ENCODE data around the gene NMB.
"Not testable (repeated sequence)": the region's sequence is repeated elsewhere in the genome, so short reads cannot be mapped to it uniquely, and the experiment has no call there.

NMB gene

DNA sequence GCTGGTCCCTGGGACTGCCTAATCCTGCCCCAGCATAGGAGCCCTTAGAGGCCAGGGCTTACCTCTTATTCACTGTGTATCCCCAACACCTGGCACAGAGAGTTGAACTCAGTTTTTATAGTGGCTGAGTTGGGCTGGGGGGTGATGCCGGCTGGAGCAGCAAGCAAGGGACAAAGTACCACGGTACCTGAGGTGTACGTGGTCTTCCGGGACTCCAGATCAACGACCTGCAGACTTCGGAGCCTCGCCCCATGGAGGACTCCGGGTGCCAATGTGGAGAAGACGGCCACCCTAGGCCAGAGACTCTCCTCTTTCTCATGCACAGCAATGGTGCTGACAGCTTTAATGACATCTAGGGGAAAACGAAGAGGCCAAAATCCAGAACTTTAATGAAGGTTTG is 12.0 kb downstream of the NMB start:
- ATAC-seq (ENCODE audit: low read depth) (no peak), DNase-seq (ENCODE audit: low spot score in 2 of 2) (no peak)
- Mint-ChIP-seq H3K4me1 (peaks cover 12% of the 10 kb centered on the region), H3K9me3 (no peaks in the 10 kb centered on the region), H3K27ac (peak overlapping the region; percentile 35), H3K27me3 (no peaks in the 10 kb centered on the region), H3K36me3 (peaks cover 31% of the 10 kb centered on the region), H3K4me3 (no peak overlapping the region)

DNA sequence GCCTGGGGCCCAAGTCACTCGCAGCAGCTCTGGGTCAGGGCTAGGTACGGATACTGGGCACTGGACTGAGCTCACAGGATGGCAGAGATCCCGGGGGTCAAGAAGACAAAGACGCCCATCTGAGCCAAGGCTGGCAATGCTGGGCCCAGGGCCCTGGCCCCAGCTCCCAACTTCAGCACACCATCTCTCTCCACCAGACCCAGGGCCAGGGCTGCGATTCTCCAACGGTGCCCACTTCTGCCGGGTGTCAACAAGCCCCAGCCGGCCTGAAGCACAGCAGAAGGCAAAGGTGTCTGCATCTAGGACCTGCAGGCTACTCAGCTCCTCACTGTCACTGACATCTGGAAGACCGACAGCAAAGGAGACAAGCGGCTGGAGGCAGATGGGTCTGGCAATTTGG is 12.5 kb downstream of the NMB start:
- DNase-seq (ENCODE audit: low spot score in 2 of 2) (no peak), ATAC-seq (ENCODE audit: low read depth) (no peak)
- Mint-ChIP-seq H3K4me3 (no peak overlapping the region), H3K27me3 (no peaks in the 10 kb centered on the region), H3K9me3 (no peaks in the 10 kb centered on the region), H3K27ac (no peak overlapping the region), H3K36me3 (peaks cover 33% of the 10 kb centered on the region), H3K4me1 (peaks cover 12% of the 10 kb centered on the region)

DNA sequence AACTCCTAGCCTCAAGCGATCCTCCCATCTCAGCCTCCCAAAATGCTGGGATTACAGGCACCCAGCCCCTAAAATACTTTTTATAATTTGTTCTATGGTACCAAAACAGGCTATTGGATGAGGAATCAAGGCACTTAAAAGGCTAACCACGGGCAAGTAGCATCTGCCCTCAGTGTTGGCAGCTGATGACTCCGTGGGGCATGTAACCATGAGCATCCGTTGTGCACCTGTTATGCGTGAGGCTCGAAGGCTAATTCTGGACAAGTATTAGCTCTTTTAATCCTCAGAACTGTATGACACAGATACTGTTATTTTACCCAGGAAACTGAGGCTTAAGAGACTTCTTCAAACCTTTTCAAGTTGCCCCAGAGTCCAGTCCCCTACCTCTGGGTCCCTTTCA is 14.2 kb downstream of the NMB start:
- Mint-ChIP-seq H3K4me3 (no peak overlapping the region), H3K9me3 (no peaks in the 10 kb centered on the region), H3K4me1 (peaks cover 10% of the 10 kb centered on the region), H3K27ac (no peak overlapping the region), H3K27me3 (no peaks in the 10 kb centered on the region), H3K36me3 (peaks cover 36% of the 10 kb centered on the region)
- ATAC-seq (ENCODE audit: low read depth) (no peak), DNase-seq (ENCODE audit: low spot score in 2 of 2) (no peak)

DNA sequence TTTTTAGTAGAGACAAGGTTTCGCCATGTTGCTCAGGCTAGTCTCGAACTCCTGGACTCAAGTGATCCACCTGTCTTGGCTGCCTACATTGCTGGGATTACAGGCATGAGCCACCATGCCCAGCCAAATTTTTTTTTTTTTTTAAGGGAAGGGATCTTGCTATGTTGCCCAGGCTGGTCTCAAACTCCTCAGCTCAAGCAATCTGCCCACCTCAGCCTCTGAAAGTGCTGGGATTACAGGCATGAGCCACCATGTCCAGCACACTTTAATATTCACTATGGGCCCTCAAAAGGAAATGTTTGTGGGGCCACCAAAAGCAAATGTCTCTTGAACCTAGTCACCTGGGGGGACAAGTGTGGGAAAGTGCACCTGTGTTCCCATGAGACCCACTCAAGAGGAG is 15.4 kb downstream of the NMB start:
- DNase-seq (ENCODE audit: low spot score in 2 of 2); H3K27ac Mint-ChIP-seq; ATAC-seq (ENCODE audit: low read depth); H3K9me3 Mint-ChIP-seq; H3K4me3 Mint-ChIP-seq; H3K4me1 Mint-ChIP-seq; H3K27me3 Mint-ChIP-seq: not testable (repeated sequence)
- peaks cover 31% of the 10 kb centered on the region for H3K36me3 Mint-ChIP-seq

DNA sequence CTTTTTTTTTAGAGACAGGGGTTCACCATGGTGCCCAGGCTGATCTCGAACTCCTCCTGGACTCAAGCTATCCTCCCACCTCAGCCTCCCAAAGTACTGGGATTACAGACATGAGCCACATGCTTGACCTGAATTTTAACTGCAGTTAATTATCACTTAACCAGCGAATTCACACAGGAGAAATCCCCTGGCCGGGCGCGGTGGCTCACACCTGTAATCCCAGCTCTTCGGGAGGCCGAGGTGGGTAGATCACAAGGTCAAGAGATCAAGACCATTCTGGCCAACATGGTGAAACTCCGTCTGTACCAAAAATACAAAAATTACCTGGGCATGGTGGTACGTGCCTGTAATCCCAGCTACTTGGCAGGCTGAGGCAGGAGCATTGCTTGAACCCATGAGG is 16.1 kb downstream of the NMB start:
- H3K9me3 Mint-ChIP-seq; H3K27me3 Mint-ChIP-seq; ATAC-seq (ENCODE audit: low read depth); H3K4me1 Mint-ChIP-seq; DNase-seq (ENCODE audit: low spot score in 2 of 2); H3K4me3 Mint-ChIP-seq; H3K27ac Mint-ChIP-seq: not testable (repeated sequence)
- peaks cover 32% of the 10 kb centered on the region for H3K36me3 Mint-ChIP-seq

DNA sequence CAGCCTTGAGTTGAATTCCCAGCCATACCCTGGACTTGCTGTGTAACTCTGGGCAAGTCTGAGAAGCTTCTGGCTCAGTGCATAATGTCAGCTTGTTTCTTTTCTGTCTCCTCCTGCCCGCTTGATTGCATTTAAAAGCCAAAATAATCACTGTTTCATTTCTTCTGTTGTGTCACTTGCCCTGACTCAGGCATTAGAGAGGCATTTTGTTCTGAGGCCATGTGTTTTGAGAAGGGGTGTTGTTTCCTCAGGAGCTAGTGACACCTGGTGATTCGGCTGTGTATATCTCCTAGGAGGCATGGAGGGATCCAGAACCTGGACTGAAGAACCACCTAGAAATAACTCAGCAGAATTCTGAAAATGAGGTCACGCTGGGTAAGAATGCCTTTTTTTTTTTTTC is 19.9 kb downstream of the NMB start:
- Mint-ChIP-seq H3K36me3 (peaks cover 18% of the 10 kb centered on the region), H3K27ac (peak overlapping the region; percentile 35), H3K4me1 (peaks cover 18% of the 10 kb centered on the region), H3K27me3 (no peaks in the 10 kb centered on the region), H3K9me3 (no peaks in the 10 kb centered on the region), H3K4me3 (no peak overlapping the region)
- no peak for ATAC-seq (ENCODE audit: low read depth)
- no peak for DNase-seq (ENCODE audit: low spot score in 2 of 2)

DNA sequence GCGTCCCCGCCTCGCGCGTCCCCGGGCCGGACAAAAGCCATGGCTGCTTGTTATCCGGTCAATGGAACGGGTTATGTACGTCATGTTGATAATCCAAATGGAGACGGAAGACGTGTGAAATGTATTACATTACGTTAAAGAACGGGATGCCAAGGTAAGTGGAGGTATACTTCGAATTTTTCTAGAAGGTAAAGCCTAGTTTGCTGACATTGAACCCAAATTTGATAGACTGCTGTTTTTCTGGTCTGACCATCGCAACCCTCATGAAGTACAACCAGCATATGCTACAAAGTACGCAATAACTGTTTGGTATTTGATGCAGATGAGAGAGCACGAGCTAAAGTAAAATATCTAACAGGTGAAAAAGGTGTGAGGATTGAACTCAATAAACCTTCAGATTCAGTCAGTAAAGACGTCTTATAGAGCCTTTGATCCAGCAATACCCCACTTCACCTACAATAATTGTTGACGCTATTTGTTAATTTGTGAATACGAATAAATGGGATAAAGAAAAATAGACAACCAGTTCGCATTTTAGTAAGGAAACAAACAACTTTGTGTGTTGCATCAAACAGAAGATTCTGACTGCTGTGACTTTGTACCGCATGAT is 23.7 kb downstream of the NMB start:
- Mint-ChIP-seq H3K4me1 (peaks cover 28% of the 10 kb centered on the region), H3K27ac (peak overlapping the region; percentile 92), H3K4me3 (peak overlapping the region; percentile 98), H3K36me3 (peaks cover 8% of the 10 kb centered on the region), H3K27me3 (no peaks in the 10 kb centered on the region), H3K9me3 (no peaks in the 10 kb centered on the region)
- no peak for ATAC-seq (ENCODE audit: low read depth)
- DNase-seq (ENCODE audit: low spot score in 2 of 2), result no peak

DNA sequence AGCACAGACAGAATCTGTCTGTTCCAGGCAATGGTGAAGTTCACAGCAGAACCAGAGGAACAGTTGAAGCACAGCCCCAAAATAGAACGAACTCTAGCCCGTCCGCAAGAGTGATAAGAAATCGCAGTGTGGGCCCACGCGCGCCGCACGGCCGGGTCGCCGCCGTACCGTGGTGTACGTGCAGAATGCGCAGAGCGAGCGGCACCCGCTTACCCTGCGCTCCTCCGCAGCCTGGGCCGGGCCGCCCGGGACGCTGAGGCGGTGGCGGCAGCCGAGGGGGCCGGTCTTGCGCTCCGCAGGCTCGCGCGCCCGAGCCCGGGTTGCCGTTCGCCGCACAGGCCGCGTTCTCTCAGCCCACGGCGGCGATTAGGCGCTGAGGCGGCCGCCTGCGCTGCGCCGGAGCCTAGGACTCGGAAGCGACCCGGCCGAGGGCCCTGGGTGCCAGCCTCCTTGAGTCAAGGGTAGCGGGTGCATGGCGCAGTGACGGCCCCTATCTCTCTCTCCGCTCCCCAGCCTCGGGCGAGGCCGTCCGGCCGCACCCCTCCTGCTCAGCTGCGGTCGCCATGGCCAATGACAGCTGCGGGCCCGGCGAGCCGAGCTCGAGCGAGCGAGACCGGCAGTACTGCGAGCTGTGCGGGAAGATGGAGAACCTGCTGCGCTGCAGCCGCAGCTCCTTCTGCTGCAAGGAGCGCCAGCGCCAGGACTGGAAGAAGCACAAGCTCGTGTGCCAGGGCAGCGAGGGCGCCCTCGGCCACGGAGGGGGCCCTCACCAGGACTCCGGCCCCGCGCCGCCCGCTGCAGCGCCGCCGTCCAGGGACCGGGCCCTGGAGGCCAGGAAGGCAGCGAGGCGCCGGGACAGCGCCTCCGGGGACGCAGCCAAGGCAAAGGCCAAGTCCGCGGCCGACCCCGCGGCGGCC is 24.4 kb downstream of the NMB start:
- ATAC-seq (ENCODE audit: low read depth), result peak; percentile 61
- Mint-ChIP-seq H3K4me1 (peaks cover 28% of the 10 kb centered on the region), H3K27me3 (no peaks in the 10 kb centered on the region), H3K4me3 (peak overlapping the region; percentile 98), H3K36me3 (peaks cover 6% of the 10 kb centered on the region), H3K9me3 (no peaks in the 10 kb centered on the region), H3K27ac (peak overlapping the region; percentile 92)
- peak; percentile 60 to 68 for DNase-seq (ENCODE audit: low spot score in 2 of 2)

DNA sequence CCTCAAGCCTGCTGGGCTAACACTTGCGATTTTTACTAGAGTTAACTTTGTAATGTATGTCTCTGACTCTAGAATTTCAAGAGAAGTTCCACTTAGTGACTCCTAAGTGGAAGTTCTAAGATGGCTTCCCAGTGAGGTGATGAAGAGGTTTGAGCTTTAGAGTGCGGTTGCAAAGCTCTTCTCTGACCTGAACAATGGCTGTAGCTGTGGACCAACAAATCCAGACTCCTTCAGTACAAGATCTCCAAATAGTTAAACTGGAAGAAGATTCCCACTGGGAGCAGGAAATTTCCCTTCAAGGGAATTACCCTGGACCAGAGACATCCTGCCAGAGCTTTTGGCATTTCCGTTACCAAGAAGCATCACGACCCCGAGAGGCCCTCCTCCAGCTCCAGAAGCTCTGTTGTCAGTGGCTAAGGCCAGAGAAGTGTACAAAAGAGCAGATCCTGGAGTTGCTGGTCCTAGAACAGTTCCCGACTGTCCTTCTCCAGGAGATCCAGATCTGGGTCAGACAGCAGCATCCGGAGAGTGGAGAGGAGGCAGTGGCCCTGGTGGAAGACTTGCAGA is 26.2 kb downstream of the NMB start:
- Mint-ChIP-seq H3K9me3 (no peaks in the 10 kb centered on the region), H3K4me1 (peaks cover 25% of the 10 kb centered on the region), H3K27ac (peak overlapping the region; percentile 85), H3K36me3 (no peaks in the 10 kb centered on the region), H3K27me3 (no peaks in the 10 kb centered on the region), H3K4me3 (peak overlapping the region; percentile 96)
- no peak for DNase-seq (ENCODE audit: low spot score in 2 of 2)
- no peak for ATAC-seq (ENCODE audit: low read depth)

DNA sequence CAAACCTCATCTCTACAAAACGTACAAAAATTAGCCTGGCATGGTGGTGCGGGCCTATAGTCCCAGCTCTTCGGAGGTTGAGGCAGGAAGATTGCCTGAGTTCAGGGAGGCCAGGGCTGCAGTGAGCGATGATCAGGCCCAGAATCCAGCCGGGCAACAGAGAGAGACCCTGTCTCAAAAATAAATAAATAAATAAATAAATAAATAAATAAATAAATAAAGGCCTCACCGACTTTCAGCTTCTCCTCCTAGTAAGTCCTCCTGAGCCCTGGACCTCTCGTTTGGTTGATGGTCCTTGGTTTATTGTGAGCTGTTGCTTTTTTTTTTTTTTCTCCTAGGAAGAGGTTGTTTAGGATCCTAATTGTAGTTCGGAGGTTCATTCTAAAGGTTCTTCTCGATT is 29.0 kb downstream of the NMB start:
- H3K9me3 Mint-ChIP-seq, result no peaks in the 10 kb centered on the region
- no peak for DNase-seq (ENCODE audit: low spot score in 2 of 2)
- no peak overlapping the region for H3K4me3 Mint-ChIP-seq
- H3K4me1 Mint-ChIP-seq, result peaks cover 14% of the 10 kb centered on the region
- H3K27me3 Mint-ChIP-seq, result no peaks in the 10 kb centered on the region
- no peak for ATAC-seq (ENCODE audit: low read depth)
- H3K27ac Mint-ChIP-seq, result no peak overlapping the region
- peaks cover 11% of the 10 kb centered on the region for H3K36me3 Mint-ChIP-seq

DNA sequence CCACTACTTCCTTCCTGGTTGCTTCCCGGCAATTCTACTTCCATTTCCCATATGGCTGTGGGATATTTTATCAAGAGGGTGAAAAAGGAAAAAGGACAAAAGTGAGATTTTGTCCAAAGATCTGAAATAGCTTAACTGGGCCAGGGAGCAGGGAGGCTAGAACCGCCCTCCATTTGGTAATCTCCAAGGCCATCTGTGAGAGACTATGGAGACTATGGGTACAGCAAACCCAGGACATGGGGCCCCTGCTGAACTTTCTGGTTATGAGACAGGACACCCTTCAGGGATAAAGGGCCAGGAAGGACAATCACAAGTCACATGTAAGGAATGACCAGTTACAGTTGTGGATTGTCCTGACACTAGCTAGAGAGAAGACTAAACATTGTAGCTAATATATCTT is 32.9 kb downstream of the NMB start:
- H3K36me3 Mint-ChIP-seq, result peaks cover 32% of the 10 kb centered on the region
- no peaks in the 10 kb centered on the region for H3K4me1 Mint-ChIP-seq

DNA sequence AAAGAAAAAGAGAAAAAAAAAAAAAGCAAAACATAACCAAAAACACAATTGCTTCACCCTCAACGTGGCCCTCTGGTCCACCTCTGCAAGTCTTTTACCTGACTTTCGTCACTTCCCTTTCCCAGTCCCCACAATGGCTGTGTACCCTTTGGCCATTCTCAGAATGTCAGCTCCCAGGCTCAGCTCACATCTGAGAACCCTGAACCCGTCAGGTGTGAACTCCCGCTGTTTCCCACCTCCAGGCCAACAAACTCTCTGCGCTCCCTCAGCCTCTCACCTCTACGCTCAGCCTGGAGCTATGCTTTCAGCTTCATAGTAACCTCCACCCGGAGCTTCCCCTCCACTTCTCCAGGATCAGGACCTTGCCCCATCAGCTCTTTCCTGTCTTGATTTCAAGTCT is 33.6 kb downstream of the NMB start:
- H3K4me1 Mint-ChIP-seq, result no peaks in the 10 kb centered on the region
- peaks cover 12% of the 10 kb centered on the region for H3K9me3 Mint-ChIP-seq
- no peak overlapping the region for H3K4me3 Mint-ChIP-seq
- H3K27ac Mint-ChIP-seq, result no peak overlapping the region
- peaks cover 36% of the 10 kb centered on the region for H3K36me3 Mint-ChIP-seq
- no peak for DNase-seq (ENCODE audit: low spot score in 2 of 2)
- ATAC-seq (ENCODE audit: low read depth), result no peak
- H3K27me3 Mint-ChIP-seq, result no peaks in the 10 kb centered on the region

More for the DNA sequence above, 32.9 kb downstream of the NMB start:
- no peak overlapping the region for H3K27ac Mint-ChIP-seq
- H3K9me3 Mint-ChIP-seq, result peaks cover 10% of the 10 kb centered on the region
- no peaks in the 10 kb centered on the region for H3K27me3 Mint-ChIP-seq
- H3K4me3 Mint-ChIP-seq, result no peak overlapping the region
- ATAC-seq (ENCODE audit: low read depth) (no peak), DNase-seq (ENCODE audit: low spot score in 2 of 2) (no peak)

DNA sequence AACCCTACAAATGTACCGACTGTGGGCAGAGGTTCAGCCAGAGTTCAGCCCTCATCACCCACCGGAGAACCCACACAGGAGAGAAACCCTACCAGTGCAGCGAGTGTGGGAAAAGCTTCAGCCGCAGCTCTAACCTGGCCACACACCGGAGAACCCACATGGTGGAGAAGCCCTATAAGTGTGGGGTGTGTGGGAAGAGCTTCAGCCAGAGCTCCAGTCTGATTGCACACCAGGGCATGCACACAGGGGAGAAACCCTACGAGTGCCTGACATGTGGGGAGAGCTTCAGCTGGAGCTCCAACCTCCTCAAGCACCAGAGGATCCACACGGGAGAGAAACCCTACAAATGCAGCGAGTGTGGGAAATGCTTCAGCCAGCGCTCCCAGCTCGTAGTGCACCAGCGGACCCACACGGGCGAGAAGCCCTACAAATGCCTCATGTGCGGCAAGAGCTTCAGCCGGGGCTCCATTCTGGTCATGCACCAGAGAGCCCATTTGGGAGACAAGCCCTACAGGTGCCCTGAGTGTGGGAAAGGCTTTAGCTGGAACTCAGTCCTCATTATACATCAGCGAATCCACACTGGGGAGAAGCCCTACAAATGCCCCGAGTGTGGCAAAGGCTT is 36.5 kb downstream of the NMB start:
- Mint-ChIP-seq H3K4me3 (no peak overlapping the region), H3K4me1 (no peaks in the 10 kb centered on the region), H3K9me3 (peaks cover 12% of the 10 kb centered on the region), H3K36me3 (peaks cover 37% of the 10 kb centered on the region), H3K27me3 (no peaks in the 10 kb centered on the region), H3K27ac (no peak overlapping the region)
- no peak for DNase-seq (ENCODE audit: low spot score in 2 of 2)
- no peak for ATAC-seq (ENCODE audit: low read depth)

DNA sequence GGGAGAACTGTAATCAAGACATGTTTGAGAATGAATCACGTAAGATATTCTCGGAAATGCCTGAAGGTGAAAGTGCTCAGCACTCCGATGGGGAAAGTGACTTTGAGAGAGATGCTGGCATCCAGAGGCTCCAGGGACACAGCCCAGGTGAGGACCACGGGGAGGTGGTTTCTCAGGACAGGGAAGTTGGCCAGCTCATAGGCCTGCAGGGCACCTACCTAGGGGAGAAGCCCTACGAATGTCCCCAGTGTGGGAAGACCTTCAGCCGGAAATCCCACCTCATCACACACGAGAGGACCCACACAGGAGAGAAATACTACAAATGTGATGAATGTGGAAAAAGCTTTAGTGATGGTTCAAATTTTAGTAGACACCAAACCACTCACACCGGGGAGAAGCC is 37.4 kb downstream of the NMB start:
- no peaks in the 10 kb centered on the region for H3K27me3 Mint-ChIP-seq
- peaks cover 40% of the 10 kb centered on the region for H3K36me3 Mint-ChIP-seq
- ATAC-seq (ENCODE audit: low read depth) (no peak), DNase-seq (ENCODE audit: low spot score in 2 of 2) (no peak)
- H3K4me1 Mint-ChIP-seq, result peaks cover 1% of the 10 kb centered on the region
- H3K9me3 Mint-ChIP-seq, result peaks cover 12% of the 10 kb centered on the region
- no peak overlapping the region for H3K4me3 Mint-ChIP-seq
- no peak overlapping the region for H3K27ac Mint-ChIP-seq
